ENCODE results near the gene DNLZ. TPM values are rescaled to one million over a fixed set of nuclear protein-coding genes. Genes with fewer than 3 reads are reported as not detected.

Gene DNLZ
- total and polyA plus RNA-seq, 2 of the 4 experiments (the other 2 are of a cell fraction) = 2.0 to 11.4 TPM

GRCh38 chr9:136371533-136371880, 8.0 kb upstream of the DNLZ start:
- H3K4ac ChIP-seq (ENCODE audit: low read depth, low read length) = no peak overlapping the region; the same call in 1 of the 2 replicates
- H2AK9ac ChIP-seq (replicated peaks; ENCODE audit: low read depth, low read length, poor library complexity) = peak overlapping the region; percentile 90
- H2BK5ac ChIP-seq (ENCODE audit: low read depth, low read length, poor library complexity, severe bottlenecking) = no peak overlapping the region
- no peak overlapping the region for H3K14ac ChIP-seq (replicated peaks; ENCODE audit: low read depth, low read length)
- H3K4me1 ChIP-seq (ENCODE audit: control insufficient read depth, insufficient read depth, low read length) = peaks cover 15% of the 10 kb centered on the region
- ATAC-seq (ENCODE audit: low read depth) = no peak
- no peak overlapping the region for H3K18ac ChIP-seq (ENCODE audit: low read depth, low read length)
- peaks cover 9% of the 10 kb centered on the region for H3K9me1 ChIP-seq (ENCODE audit: insufficient read depth, low read length)
- H3K56ac ChIP-seq (ENCODE audit: extremely low read depth, insufficient read depth, low read length) = no peak overlapping the region
- H2AK5ac ChIP-seq (ENCODE audit: low read depth, low read length) = peak overlapping the region; percentile 89
- DNase-seq = no peak
- H4K20me1 ChIP-seq (ENCODE audit: insufficient read depth, low read length) = no peaks in the 10 kb centered on the region
- no peak overlapping the region for H3K23ac ChIP-seq (ENCODE audit: low read depth, low read length)
- in situ Hi-C loops (cut with MboI; ENCODE audit: low sequenced_read_pairs) (no loop called here), dilution Hi-C loops (cut with HindIII; ENCODE audit: low sequenced_read_pairs, unreplicated experiment) (no loop called here), intact Hi-C loops (cut with micrococcal nuclease) (no loop called here)
- no peaks in the 10 kb centered on the region for H3K9me3 ChIP-seq (ENCODE audit: control insufficient read depth, insufficient read depth, low read length)
- H3K4me3 ChIP-seq (ENCODE audit: insufficient read depth, low read depth, low read length) = no peak overlapping the region
- no peaks in the 10 kb centered on the region; a peak in 1 of 4 replicates for H3K79me1 ChIP-seq (ENCODE audit: low read depth in 1 of 2, low read length in 2 of 2)
- H3K4me2 ChIP-seq (ENCODE audit: low read depth, low read length) = no peak overlapping the region
- ChIA-PET CTCF (no interaction called here), POLR2A (ENCODE audit: unreplicated experiment) (no interaction called here)
- BruUV-seq (replicated peaks) = no TSS peak
- no peaks in the 10 kb centered on the region; the same call in 1 of the 2 replicates for H3K36me3 ChIP-seq (ENCODE audit: control insufficient read depth, insufficient read depth, low read length)
- 88% methylated on average over 5 of the region's 13 CpGs; no CpG with 5 or more reads in 1 of the 2 experiments for WGBS, 2 experiments (ENCODE audit: extremely low coverage in 2 of 2, insufficient read length in 1 of 2)
- no peaks in the 10 kb centered on the region for H3K27me3 ChIP-seq (ENCODE audit: control insufficient read depth, insufficient read depth, low read length)
- H3K27ac ChIP-seq (ENCODE audit: insufficient read depth, low read length) = no peak overlapping the region
- H2BK20ac ChIP-seq (ENCODE audit: low read depth, low read length) = no peak overlapping the region
- H2BK120ac ChIP-seq (ENCODE audit: low read depth, low read length) = no peak overlapping the region; the same call in 1 of the 2 replicates
- H4K8ac ChIP-seq (ENCODE audit: low read depth in 2 of 2, low read length in 2 of 2) = no peak overlapping the region; a peak in 1 of 4 replicates
- no peak overlapping the region for H3K9ac ChIP-seq (ENCODE audit: low read depth, low read length)
- no peak overlapping the region; the same call in 1 of the 2 replicates for H4K5ac ChIP-seq (ENCODE audit: low read depth, low read length)
- H4K91ac ChIP-seq (ENCODE audit: insufficient read depth, low read depth, low read length) = peak overlapping the region; percentile 98; the same call in 1 of the 2 replicates
- H2BK15ac ChIP-seq (ENCODE audit: low read depth, low read length) = no peak overlapping the region; the same call in 2 of the 3 replicates
- H2AFZ ChIP-seq (replicated peaks; ENCODE audit: low read length, poor library complexity) = no peak overlapping the region
- TF ChIP-seq BHLHE40 (IDR thresholded peaks at IDR 0.05; ENCODE audit: low read depth, low read length) = no peak
- TF ChIP-seq, protein P1, sequence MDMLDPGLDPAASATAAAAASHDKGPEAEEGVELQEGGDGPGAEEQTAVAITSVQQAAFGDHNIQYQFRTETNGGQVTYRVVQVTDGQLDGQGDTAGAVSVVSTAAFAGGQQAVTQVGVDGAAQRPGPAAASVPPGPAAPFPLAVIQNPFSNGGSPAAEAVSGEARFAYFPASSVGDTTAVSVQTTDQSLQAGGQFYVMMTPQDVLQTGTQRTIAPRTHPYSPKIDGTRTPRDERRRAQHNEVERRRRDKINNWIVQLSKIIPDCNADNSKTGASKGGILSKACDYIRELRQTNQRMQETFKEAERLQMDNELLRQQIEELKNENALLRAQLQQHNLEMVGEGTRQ (IDR thresholded peaks at IDR 0.05; ENCODE audit: low read depth, low read length) = no peak
- no peak for TF ChIP-seq MXI1 (IDR thresholded peaks at IDR 0.05; ENCODE audit: borderline replicate concordance, low read depth, low read length)
- TF ChIP-seq MAZ (IDR thresholded peaks at IDR 0.05; ENCODE audit: borderline replicate concordance, low read depth, low read length) = no peak
